IMR-90 (cell line): ENCODE measurements around the gene IYD. TPM values are rescaled to one million over a fixed set of nuclear protein-coding genes. Genes with fewer than 3 reads are reported as not detected.
A peak's percentile ranks its signal among the peaks of the same experiment; 100 is the strongest.

Source experiments
- ATAC-seq: fragments of 200-7000 bp; cut with Tn5 transposase; 2 replicates; pipeline ENCODE4 v1.9.1; 2020; ENCODE audit warnings: low read depth, mild to moderate bottlenecking, moderate library complexity
- BruUV-seq: library from RNA; stranded (reverse); fragments of 400-500 nt; replicated peaks from 2 replicates; lab custom pipeline; 2021; lab: Mats Ljungman, UMichigan
- CTCF ChIA-PET: fragments of 300-600 bp; formaldehyde crosslinking; extraction: SDS; loops from one replicate; lab custom pipeline; 2021; ENCODE audit warnings: antibody characterized with exemption; lab: Yijun Ruan, JAX
- POLR2A ChIA-PET: fragments of 300-600 bp; sonication (Branson Sonifier 250); formaldehyde crosslinking; loops from one replicate; lab custom pipeline; 2022; ENCODE audit warnings: antibody characterized with exemption; ENCODE audit not compliant: unreplicated experiment; lab: Charles Lee
- DNase-seq: peaks from one replicate; pipeline ENCODE4 v3.0.0; 2013
- H2AFZ ChIP-seq: replicated peaks from 2 replicates; pipeline ENCODE3; 2013; ENCODE audit warnings: low read length, mild to moderate bottlenecking; ENCODE audit not compliant: poor library complexity
- H2AK5ac ChIP-seq: 2 replicates; pipeline ENCODE4 v1.6.1; 2013; ENCODE audit warnings: low read depth, low read length, inconsistent platforms
- H2AK9ac ChIP-seq: replicated peaks from 2 replicates; pipeline ENCODE3; 2013; ENCODE audit warnings: mild to moderate bottlenecking, low read depth, low read length, moderate library complexity; ENCODE audit not compliant: poor library complexity
- H2BK120ac ChIP-seq: 2 replicates; pipeline ENCODE4 v1.6.1; 2013; ENCODE audit warnings: low read depth, low read length, inconsistent platforms
- H2BK15ac ChIP-seq: 3 replicates; pipeline ENCODE4 v1.6.1; 2013; ENCODE audit warnings: low read depth, low read length, inconsistent platforms
- H2BK20ac ChIP-seq: 2 replicates; pipeline ENCODE4 v1.6.1; 2013; ENCODE audit warnings: low read depth, mild to moderate bottlenecking, inconsistent platforms, low read length, moderate library complexity
- H2BK5ac ChIP-seq: 2 replicates; pipeline ENCODE4 v1.6.1; 2013; ENCODE audit warnings: mild to moderate bottlenecking, low read depth, low read length, inconsistent platforms; ENCODE audit not compliant: poor library complexity, severe bottlenecking
- H3K14ac ChIP-seq: replicated peaks from 2 replicates; pipeline ENCODE4 v1.6.1; 2013; ENCODE audit warnings: low read depth, low read length, inconsistent platforms
- H3K18ac ChIP-seq: 2 replicates; pipeline ENCODE4 v1.6.1; 2013; ENCODE audit warnings: low read depth, low read length, control low read depth
- H3K23ac ChIP-seq: 2 replicates; pipeline ENCODE4 v1.6.1; 2013; ENCODE audit warnings: low read depth, low read length, inconsistent platforms
- H3K27ac ChIP-seq: 2 replicates; pipeline ENCODE4 v1.5.1; 2013; ENCODE audit warnings: mild to moderate bottlenecking, control low read depth, low read length; ENCODE audit not compliant: insufficient read depth
- H3K27me3 ChIP-seq: 2 replicates; pipeline ENCODE4 v1.6.1; 2013; ENCODE audit warnings: low read length; ENCODE audit not compliant: control insufficient read depth, insufficient read depth
- H3K36me3 ChIP-seq: 2 replicates; pipeline ENCODE4 v1.6.1; 2013; ENCODE audit warnings: low read length, mixed read lengths; ENCODE audit not compliant: control insufficient read depth, insufficient read depth
- H3K4ac ChIP-seq: 2 replicates; pipeline ENCODE4 v1.6.1; 2013; ENCODE audit warnings: low read depth, low read length, inconsistent platforms
- H3K4me1 ChIP-seq: 2 replicates; pipeline ENCODE4 v1.6.1; 2013; ENCODE audit warnings: low read length, mixed read lengths; ENCODE audit not compliant: control insufficient read depth, insufficient read depth
- H3K4me2 ChIP-seq: 2 replicates; pipeline ENCODE4 v1.6.1; 2013; ENCODE audit warnings: low read depth, mild to moderate bottlenecking, control low read depth, low read length, moderate library complexity
- H3K4me3 ChIP-seq: 2 replicates; pipeline ENCODE4 v1.5.1; 2013; ENCODE audit warnings: low read depth, mild to moderate bottlenecking, control low read depth, low read length, moderate library complexity; ENCODE audit not compliant: insufficient read depth
- H3K56ac ChIP-seq: 2 replicates; pipeline ENCODE4 v1.6.1; 2013; ENCODE audit warnings: low read length, inconsistent platforms; ENCODE audit not compliant: insufficient read depth; ENCODE audit errors: extremely low read depth
- H3K79me1 ChIP-seq, 2 experiments: 2 replicates each; pipeline ENCODE4 v1.6.1; 2013; ENCODE audit warnings: low read length in 2 of 2, inconsistent platforms in 1 of 2, low read depth in 1 of 2
- H3K9ac ChIP-seq: 2 replicates; pipeline ENCODE4 v1.6.1; 2013; ENCODE audit warnings: low read depth, low read length, control low read depth
- H3K9me1 ChIP-seq: 2 replicates; pipeline ENCODE4 v1.6.1; 2013; ENCODE audit warnings: low read length, inconsistent platforms; ENCODE audit not compliant: insufficient read depth
- H3K9me3 ChIP-seq: 2 replicates; pipeline ENCODE4 v1.6.1; 2013; ENCODE audit warnings: low read length; ENCODE audit not compliant: control insufficient read depth, insufficient read depth
- H4K20me1 ChIP-seq: 2 replicates; pipeline ENCODE4 v1.6.1; 2013; ENCODE audit warnings: low read length, inconsistent platforms; ENCODE audit not compliant: insufficient read depth
- H4K5ac ChIP-seq: 2 replicates; pipeline ENCODE4 v1.6.1; 2013; ENCODE audit warnings: mild to moderate bottlenecking, low read depth, low read length, control low read depth
- H4K8ac ChIP-seq, 2 experiments: 2 replicates each; pipeline ENCODE4 v1.6.1; 2013; ENCODE audit warnings: low read depth in 2 of 2, low read length in 2 of 2, control low read depth in 1 of 2, inconsistent platforms in 1 of 2
- H4K91ac ChIP-seq: 2 replicates; pipeline ENCODE4 v1.6.1; 2013; ENCODE audit warnings: low read depth, low read length, inconsistent platforms; ENCODE audit not compliant: insufficient read depth
- BHLHE40 ChIP-seq: fragments of 150-350 bp; IDR thresholded peaks from 2 replicates; pipeline ENCODE4 v1.6.1; 2016; ENCODE audit warnings: mild to moderate bottlenecking, low read depth, low read length
- CEBPB ChIP-seq: IDR thresholded peaks from 2 replicates; pipeline ENCODE4 v1.6.1; 2012; ENCODE audit warnings: low read depth, low read length, improper control_type of control experiment
- RAD21 ChIP-seq: IDR thresholded peaks from 2 replicates; pipeline ENCODE4 v1.6.1; 2012; ENCODE audit warnings: low read length, improper control_type of control experiment
- RCOR1 ChIP-seq: IDR thresholded peaks from 2 replicates; pipeline ENCODE4 v1.6.1; 2012; ENCODE audit warnings: mild to moderate bottlenecking, low read length, improper control_type of control experiment; ENCODE audit not compliant: insufficient replicate concordance
- WGBS, 2 experiments: methylation state at CpG; one replicate each; pipeline versions ENCODE4 v1.1.5 to v1.1.7; 2013; ENCODE audit warnings: missing lambda C conversion rate in 2 of 2; ENCODE audit not compliant: insufficient read length in 1 of 2; ENCODE audit errors: extremely low coverage in 2 of 2; 5-methylcytosine and 5-hydroxymethylcytosine counted together
- dilution Hi-C: fragments of 300-500 bp; cut with HindIII; formaldehyde crosslinking; loops from one replicate; pipeline ENCODE4 v1.14.3; 2018; ENCODE audit warnings: low sequenced_read_pairs; ENCODE audit not compliant: unreplicated experiment
- in situ Hi-C: fragments of 300-500 bp; cut with MboI; formaldehyde crosslinking; loops from 3 replicates; pipeline ENCODE4 v1.14.3; 2019; ENCODE audit warnings: low sequenced_read_pairs, inconsistent platforms, mixed read lengths
- intact Hi-C: fragments of 100-400 bp; cut with micrococcal nuclease; formaldehyde crosslinking; loops from 2 replicates; pipeline ENCODE4 v1.10.0; 2022
- polyA plus RNA-seq, 3 experiments: library from polyadenylated mRNA; depleted of rRNA; stranded (reverse); fragments of >200 nt; gene quantifications; 2 replicates each; pipeline ENCODE4 v1.2.3, GENCODE V29; 2012; ENCODE audit warnings: low replicate concordance in 1 of 3
- total RNA-seq: library from RNA; depleted of rRNA; stranded (reverse); fragments of >200 nt; gene quantifications from 2 replicates; pipeline ENCODE4 v1.2.3, GENCODE V29; 2012

Gene IYD
- total and polyA plus RNA-seq, 2 of the 4 experiments (the other 2 are of a cell fraction): not detected

- H3K4me3 ChIP-seq: no peak overlapping the region
- in situ Hi-C loops: no loop called here
- dilution Hi-C loops: no loop called here
- H2BK5ac ChIP-seq: no peak overlapping the region
- H3K79me1 ChIP-seq: no peaks in the 10 kb centered on the region
- no peak overlapping the region for H3K9ac ChIP-seq
- intact Hi-C loops: no loop called here
- no peak overlapping the region for H3K14ac ChIP-seq
- no peak overlapping the region for H2AFZ ChIP-seq
- H3K23ac ChIP-seq: no peak overlapping the region
- no peak overlapping the region for H3K4me2 ChIP-seq
- no peak overlapping the region for H3K4ac ChIP-seq
- H3K56ac ChIP-seq: no peak overlapping the region
- no peak overlapping the region for H4K8ac ChIP-seq
- ATAC-seq (no peak), DNase-seq (no peak)
- BruUV-seq: no TSS peak
- TF ChIP-seq CEBPB (peak; percentile 92), BHLHE40 (no peak), RAD21 (no peak), RCOR1 (no peak)
- no peak overlapping the region for H2BK120ac ChIP-seq
- H3K18ac ChIP-seq: no peak overlapping the region
- H4K5ac ChIP-seq: no peak overlapping the region
- no peak overlapping the region for H2AK5ac ChIP-seq
- H4K91ac ChIP-seq: no peak overlapping the region
- no peaks in the 10 kb centered on the region for H3K9me3 ChIP-seq
- no peaks in the 10 kb centered on the region for H3K36me3 ChIP-seq
- H2AK9ac ChIP-seq: no peak overlapping the region
- no peaks in the 10 kb centered on the region for H4K20me1 ChIP-seq
- H3K27me3 ChIP-seq: peaks cover 10% of the 10 kb centered on the region
- WGBS, 2 experiments: 80% methylated on average over 2 of the region's 8 CpGs; no CpG with 5 or more reads in 1 of the 2 experiments
- H3K27ac ChIP-seq: no peak overlapping the region
- POLR2A ChIA-PET: no interaction called here
- no peaks in the 10 kb centered on the region for H3K9me1 ChIP-seq
- H2BK20ac ChIP-seq: no peak overlapping the region
- CTCF ChIA-PET: no interaction called here
- H3K4me1 ChIP-seq: no peaks in the 10 kb centered on the region; the same call in 1 of the 2 replicates
- no peak overlapping the region for H2BK15ac ChIP-seq
Measured at GRCh38 chr6:150323205-150323604, 45.6 kb upstream of the IYD start.
